ENCODE measurements around the gene CDH26. TPM values are rescaled to one million over a fixed set of nuclear protein-coding genes. Genes with fewer than 3 reads are reported as not detected.

The CDH26 gene
- total RNA-seq, 1 donor from 2014 or later, result 6.9 TPM

DNA sequence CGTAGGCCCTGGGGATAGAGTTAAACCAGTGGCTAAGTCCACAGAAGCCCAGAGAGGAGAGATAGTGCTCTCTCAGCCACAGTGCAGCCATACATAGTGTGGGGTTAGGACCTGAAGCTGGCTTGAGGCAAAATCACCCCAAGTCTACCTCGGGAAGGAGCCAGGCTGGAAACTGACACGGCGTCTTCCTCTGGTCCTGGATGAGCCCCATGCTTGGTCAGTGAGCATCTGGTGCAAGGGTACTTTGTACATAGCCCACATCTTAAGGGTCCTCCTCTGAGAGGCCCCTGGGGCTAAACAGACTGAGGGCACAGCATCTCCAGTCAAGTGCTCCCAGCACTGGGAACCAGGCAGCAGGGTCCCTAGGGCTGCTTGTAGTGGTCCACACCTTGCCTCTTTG, 45.6 kb downstream of the CDH26 start:
- no peak for DNase-seq (ENCODE audit: extremely low spot score, unreplicated experiment)
- no peaks in the 10 kb centered on the region for H3K9me3 Mint-ChIP-seq
- peaks cover 5% of the 10 kb centered on the region for H3K27me3 Mint-ChIP-seq
- no peaks in the 10 kb centered on the region for H3K36me3 Mint-ChIP-seq
- no peak overlapping the region for H3K27ac Mint-ChIP-seq
- TF ChIP-seq, protein P1, sequence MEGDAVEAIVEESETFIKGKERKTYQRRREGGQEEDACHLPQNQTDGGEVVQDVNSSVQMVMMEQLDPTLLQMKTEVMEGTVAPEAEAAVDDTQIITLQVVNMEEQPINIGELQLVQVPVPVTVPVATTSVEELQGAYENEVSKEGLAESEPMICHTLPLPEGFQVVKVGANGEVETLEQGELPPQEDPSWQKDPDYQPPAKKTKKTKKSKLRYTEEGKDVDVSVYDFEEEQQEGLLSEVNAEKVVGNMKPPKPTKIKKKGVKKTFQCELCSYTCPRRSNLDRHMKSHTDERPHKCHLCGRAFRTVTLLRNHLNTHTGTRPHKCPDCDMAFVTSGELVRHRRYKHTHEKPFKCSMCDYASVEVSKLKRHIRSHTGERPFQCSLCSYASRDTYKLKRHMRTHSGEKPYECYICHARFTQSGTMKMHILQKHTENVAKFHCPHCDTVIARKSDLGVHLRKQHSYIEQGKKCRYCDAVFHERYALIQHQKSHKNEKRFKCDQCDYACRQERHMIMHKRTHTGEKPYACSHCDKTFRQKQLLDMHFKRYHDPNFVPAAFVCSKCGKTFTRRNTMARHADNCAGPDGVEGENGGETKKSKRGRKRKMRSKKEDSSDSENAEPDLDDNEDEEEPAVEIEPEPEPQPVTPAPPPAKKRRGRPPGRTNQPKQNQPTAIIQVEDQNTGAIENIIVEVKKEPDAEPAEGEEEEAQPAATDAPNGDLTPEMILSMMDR (conservative IDR thresholded peaks at IDR 0.05), result no peak
- H3K4me3 Mint-ChIP-seq, result no peak overlapping the region
- H3K4me1 Mint-ChIP-seq (ENCODE audit: unreplicated experiment), result peaks cover 9% of the 10 kb centered on the region

DNA sequence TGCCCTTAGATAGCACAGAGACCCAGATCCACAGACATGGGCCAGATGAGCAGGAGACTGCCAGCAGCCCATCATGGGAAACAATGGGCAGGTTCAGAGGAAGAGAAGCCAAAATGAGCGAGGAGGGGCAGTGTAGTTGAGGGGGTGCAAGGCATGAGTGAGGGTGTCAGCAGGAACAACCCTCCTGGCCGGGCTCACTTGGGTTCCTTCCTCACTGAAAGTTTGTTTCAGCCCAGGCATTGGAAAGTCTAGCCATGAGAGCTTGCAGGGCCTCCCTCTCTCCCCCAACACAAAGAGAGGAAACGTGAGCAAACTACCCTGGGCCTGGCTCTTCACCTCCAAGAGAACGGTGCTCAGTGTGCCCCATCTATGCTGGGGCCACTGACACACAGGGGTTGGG, 48.0 kb downstream of the CDH26 start:
- H3K27ac Mint-ChIP-seq, result no peak overlapping the region
- H3K4me3 Mint-ChIP-seq, result no peak overlapping the region
- no peaks in the 10 kb centered on the region for H3K36me3 Mint-ChIP-seq
- H3K9me3 Mint-ChIP-seq, result no peaks in the 10 kb centered on the region
- no peak for DNase-seq (ENCODE audit: extremely low spot score, unreplicated experiment)
- peaks cover 8% of the 10 kb centered on the region for H3K27me3 Mint-ChIP-seq
- TF ChIP-seq, protein P1 (conservative IDR thresholded peaks at IDR 0.05), result no peak
- H3K4me1 Mint-ChIP-seq (ENCODE audit: unreplicated experiment), result peaks cover 6% of the 10 kb centered on the region

DNA sequence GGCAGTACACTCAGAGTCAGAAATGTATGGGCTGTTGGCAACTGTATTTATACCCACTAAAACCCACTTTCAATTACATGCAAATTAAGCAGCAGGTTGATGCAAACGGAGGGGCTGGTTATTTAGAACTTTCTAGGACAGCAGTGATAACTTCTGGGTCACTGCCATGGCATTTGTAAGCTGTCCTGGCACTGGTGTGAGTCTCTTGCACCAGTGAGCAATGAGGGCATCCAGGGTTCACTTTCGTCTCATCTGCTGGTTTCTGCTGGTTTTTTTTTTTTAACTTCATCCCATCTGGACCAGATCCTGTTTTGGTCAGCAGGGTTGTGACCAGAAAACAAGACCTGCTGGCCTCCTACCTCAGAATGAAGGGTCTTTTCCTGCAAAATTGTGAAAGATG, 49.2 kb downstream of the CDH26 start:
- Mint-ChIP-seq H3K4me3 (no peak overlapping the region), H3K27me3 (peaks cover 8% of the 10 kb centered on the region), H3K4me1 (ENCODE audit: unreplicated experiment) (peaks cover 4% of the 10 kb centered on the region), H3K36me3 (no peaks in the 10 kb centered on the region), H3K27ac (no peak overlapping the region), H3K9me3 (no peaks in the 10 kb centered on the region)
- no peak for DNase-seq (ENCODE audit: extremely low spot score, unreplicated experiment)
- TF ChIP-seq, protein P1 (conservative IDR thresholded peaks at IDR 0.05), result no peak

DNA sequence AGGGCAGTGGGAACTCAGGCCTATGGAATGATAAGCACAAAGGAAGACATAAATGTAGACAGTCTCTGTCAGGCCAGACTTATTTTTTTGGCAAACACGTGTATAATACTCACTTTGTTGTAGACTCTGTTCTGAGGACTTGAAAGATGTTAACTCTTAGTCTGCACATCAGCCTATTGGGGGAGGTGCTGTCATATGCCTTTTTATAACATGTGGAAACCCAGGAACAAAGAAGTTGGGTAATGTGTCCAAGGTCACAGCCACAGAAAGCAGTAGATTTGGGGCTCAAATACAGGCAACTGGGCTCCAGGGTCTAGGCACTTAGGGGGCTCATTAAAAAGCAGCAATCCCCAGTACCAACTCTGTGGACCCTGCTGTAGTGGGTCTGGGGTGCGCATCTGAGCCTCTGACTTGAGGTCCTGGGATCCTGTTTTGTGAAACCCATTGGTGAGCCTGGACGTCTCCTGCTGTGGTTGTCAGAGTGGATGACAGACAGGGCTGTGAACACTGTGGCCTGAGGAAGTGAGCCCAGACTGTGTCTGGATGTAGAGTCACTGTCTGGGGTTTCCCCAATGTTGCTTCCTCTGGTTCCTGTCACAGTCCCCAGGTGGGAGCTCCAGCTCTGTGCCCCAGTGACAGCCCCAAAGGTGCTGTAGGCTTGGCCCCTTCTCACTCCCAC, 50.0 kb downstream of the CDH26 start:
- no peak overlapping the region for H3K4me3 Mint-ChIP-seq

DNA sequence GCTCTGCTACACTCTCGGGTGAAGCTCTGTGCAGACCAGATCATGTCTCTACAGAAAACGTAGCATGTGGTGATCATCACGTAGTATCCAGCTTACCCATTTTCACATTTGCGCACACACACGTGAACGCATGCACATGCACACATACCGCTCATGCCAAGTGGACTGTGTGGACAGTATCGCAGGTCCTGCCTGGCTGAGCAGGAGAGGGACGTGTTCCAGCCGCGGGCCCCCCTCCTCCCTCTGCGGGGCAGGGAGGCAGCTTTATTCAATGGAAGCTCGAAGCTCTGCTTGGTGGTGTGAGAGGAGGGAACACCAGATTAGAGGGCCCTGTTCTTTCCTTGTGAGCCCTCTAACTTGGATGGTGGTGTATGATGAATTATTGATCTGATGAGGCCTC, 51.1 kb downstream of the CDH26 start:
- Mint-ChIP-seq H3K9me3 (no peaks in the 10 kb centered on the region), H3K4me1 (ENCODE audit: unreplicated experiment) (peaks cover 4% of the 10 kb centered on the region), H3K27me3 (peaks cover 8% of the 10 kb centered on the region), H3K4me3 (no peak overlapping the region), H3K36me3 (no peaks in the 10 kb centered on the region), H3K27ac (no peak overlapping the region)
- no peak for DNase-seq (ENCODE audit: extremely low spot score, unreplicated experiment)
- TF ChIP-seq, protein P1 (conservative IDR thresholded peaks at IDR 0.05), result no peak

More for the DNA sequence above, 50.0 kb downstream of the CDH26 start:
- TF ChIP-seq, protein P1 (conservative IDR thresholded peaks at IDR 0.05), result no peak
- H3K27me3 Mint-ChIP-seq, result peaks cover 8% of the 10 kb centered on the region
- no peak overlapping the region for H3K27ac Mint-ChIP-seq
- no peaks in the 10 kb centered on the region for H3K36me3 Mint-ChIP-seq
- no peaks in the 10 kb centered on the region for H3K9me3 Mint-ChIP-seq
- DNase-seq (ENCODE audit: extremely low spot score, unreplicated experiment), result no peak
- peaks cover 4% of the 10 kb centered on the region for H3K4me1 Mint-ChIP-seq (ENCODE audit: unreplicated experiment)
